ENCODE measurements around the gene RPS10. TPM values are rescaled to one million over a fixed set of nuclear protein-coding genes. Genes with fewer than 3 reads are reported as not detected.

Gene RPS10
- 100 to 1,000 TPM; 355 to 727 (median 398) TPM for total RNA-seq
- long read RNA-seq, transcript RPS10-209 (6 exons, 588 nt), result major isoform, 220 of 238 reads
- long read RNA-seq, partial matches to known transcripts, result 14 of 238 reads
- long read RNA-seq, other reads (novel, unspliced or antisense), result 2 of 238 reads

DNA sequence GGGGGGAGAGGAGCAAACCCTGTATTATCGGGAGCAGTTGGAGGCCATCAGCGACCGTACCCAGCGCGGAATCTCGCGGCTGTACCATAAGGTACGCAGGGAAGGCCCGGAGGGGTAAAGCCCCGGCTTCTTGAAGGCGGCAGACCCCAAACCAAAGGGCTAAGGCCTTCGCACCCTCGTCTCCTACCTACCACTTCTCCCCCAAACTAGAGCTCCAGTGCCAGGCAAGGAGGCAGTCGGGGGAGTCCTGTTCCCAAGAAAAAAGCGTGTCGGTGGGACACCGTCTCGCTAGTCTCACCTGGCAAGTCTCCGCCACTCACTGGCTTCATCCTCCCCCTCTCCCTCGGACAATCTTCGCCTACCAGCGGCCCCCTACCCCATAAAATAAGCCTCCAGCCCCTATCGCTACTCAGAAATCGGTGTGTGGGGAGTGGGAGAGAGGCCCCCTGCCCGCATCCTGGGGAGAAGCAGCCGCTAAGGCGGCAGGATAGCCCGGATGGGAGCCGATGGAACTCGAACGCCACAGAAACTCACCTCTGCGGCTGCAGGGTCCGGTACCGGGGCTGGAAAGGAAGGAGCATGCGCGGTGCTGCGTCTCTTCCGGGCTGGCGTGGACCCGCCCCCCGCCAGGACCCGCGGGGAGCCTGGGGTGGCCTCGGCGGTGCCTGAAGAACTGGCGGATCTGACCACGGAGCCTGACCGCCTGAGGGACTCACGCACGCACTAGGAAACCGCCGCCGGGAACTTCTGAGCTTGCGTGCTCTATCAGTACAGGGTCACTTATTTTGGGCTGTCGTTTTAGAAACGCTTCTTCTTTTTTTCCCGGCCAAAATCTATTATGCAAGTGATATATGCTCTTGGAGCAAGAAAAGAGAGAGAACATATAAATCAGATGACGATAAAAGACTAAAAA, at the start of gene RPS10:
Gene RPS10, minus strand, starts transcription at position 572 of the 913 bp plus-strand sequence. CDS start 848 bp downstream, outside the sequence.
- H3K4me3 ChIP-seq, result peak within 1 kb of the TSS; percentile 72 to 88 (median 79)
- H3K4me1 ChIP-seq, result peaks cover 0 to 10% (median 4%) of the 10 kb centered on the region in 4 donors
- H3K27ac ChIP-seq, result peak within 1 kb of the TSS; percentile 45 to 61 (median 58)
- ATAC-seq, result peak; percentile 99 to 100 (median 99)
- H3K27me3 ChIP-seq, result no peaks in the 10 kb centered on the region
- peak; percentile 93 to 95 (median 95) for DNase-seq
- WGBS (ENCODE audit: insufficient coverage, low coverage, low lambda C conversion rate, missing lambda C conversion rate), result under 1% methylated on average over 37 of the region's 58 CpGs
- intact Hi-C loops (cut with DNase I), result no loop called here
- no peaks in the 10 kb centered on the region for H3K9me3 ChIP-seq
- TF ChIP-seq POLR2A (IDR thresholded peaks at IDR 0.05), result peak; percentile 85
- TF ChIP-seq CTCF (IDR thresholded peaks at IDR 0.05), result no peak
- peaks cover 7 to 39% (median 31%) of the 10 kb centered on the region in 4 donors for H3K36me3 ChIP-seq

DNA sequence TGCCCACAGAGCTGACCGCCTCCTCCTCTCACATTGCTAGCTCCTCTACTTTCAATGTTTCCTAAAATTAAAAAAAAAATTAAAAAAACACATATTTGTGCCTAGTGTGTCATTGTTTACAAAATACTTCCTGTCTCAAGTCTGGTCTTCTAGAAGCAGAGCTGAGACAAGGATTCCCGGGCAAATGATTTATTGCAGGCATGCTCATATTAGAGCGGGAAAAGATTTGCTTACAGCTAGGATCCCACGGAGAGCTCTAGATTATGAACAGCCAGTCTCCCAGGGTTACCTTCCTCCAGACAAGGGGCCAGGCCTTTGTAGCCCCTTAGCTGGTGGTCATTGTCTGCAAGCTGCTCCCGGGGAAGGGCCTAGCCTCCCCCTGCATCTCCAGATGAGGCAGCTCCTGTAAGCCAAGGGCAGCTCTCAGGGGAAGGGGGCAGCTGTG, 49.4 kb upstream of the RPS10 start:
- WGBS (ENCODE audit: insufficient coverage, low coverage, low lambda C conversion rate, missing lambda C conversion rate), result 62% methylated on average over 4 of the region's 5 CpGs

GRCh38 chr6:34474754-34475153, 48.9 kb upstream of the RPS10 start:
- Histone ChIP-seq H3K36me3 (no peaks in the 10 kb centered on the region), H3K27ac (no peak overlapping the region), H3K4me1 (no peaks in the 10 kb centered on the region), H3K27me3 (no peaks in the 10 kb centered on the region), H3K9me3 (no peaks in the 10 kb centered on the region), H3K4me3 (no peak overlapping the region)
- TF ChIP-seq CTCF (IDR thresholded peaks at IDR 0.05), result no peak
- no peak for TF ChIP-seq POLR2A (IDR thresholded peaks at IDR 0.05)
- WGBS (ENCODE audit: insufficient coverage, low coverage, low lambda C conversion rate, missing lambda C conversion rate), result 82% methylated on average over 2 of the region's 2 CpGs
- intact Hi-C loops (cut with DNase I), result no loop called here
- DNase-seq (no peak), ATAC-seq (no peak)

More for the DNA sequence above, 49.4 kb upstream of the RPS10 start:
- Histone ChIP-seq H3K27ac (no peak overlapping the region), H3K36me3 (no peaks in the 10 kb centered on the region), H3K9me3 (no peaks in the 10 kb centered on the region), H3K4me3 (no peak overlapping the region), H3K27me3 (no peaks in the 10 kb centered on the region), H3K4me1 (no peaks in the 10 kb centered on the region)
- intact Hi-C loops (cut with DNase I), result no loop called here
- ATAC-seq (no peak), DNase-seq (no peak)
- TF ChIP-seq POLR2A (IDR thresholded peaks at IDR 0.05) (no peak), CTCF (IDR thresholded peaks at IDR 0.05) (no peak)

DNA sequence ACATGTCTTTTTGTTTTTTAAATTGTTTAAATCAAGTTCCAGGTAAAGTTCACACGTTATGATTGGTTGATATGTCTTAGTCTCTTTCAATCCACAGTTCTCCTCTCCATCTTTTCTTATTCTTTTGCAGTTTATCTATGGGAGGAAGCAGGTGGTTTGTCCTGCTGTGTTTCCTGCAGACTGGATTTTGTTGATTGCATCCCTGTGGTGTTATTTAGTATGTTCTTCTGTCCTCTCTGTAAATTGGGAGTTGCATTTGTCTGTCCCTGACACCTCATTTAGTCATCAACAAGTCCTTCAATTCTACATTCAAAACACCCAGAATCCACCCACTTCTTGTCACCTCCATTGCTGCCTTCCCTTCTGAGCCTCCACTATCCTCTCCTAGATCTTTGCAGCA, 48.1 kb upstream of the RPS10 start:
- Histone ChIP-seq H3K27ac (no peak overlapping the region), H3K4me1 (no peaks in the 10 kb centered on the region), H3K27me3 (no peaks in the 10 kb centered on the region), H3K9me3 (no peaks in the 10 kb centered on the region), H3K4me3 (no peak overlapping the region), H3K36me3 (no peaks in the 10 kb centered on the region)
- intact Hi-C loops (cut with DNase I), result no loop called here
- ATAC-seq (no peak), DNase-seq (no peak)
- 75% methylated on average over 1 of the region's 1 CpG for WGBS (ENCODE audit: insufficient coverage, low coverage, low lambda C conversion rate, missing lambda C conversion rate)
- TF ChIP-seq CTCF (IDR thresholded peaks at IDR 0.05) (no peak), POLR2A (IDR thresholded peaks at IDR 0.05) (no peak)
